Body of pancreas (tissue), 4 donors: ENCODE measurements around the gene ABCG1. TPM values are rescaled to one million over a fixed set of nuclear protein-coding genes. Genes with fewer than 3 reads are reported as not detected.

Experiments
- ATAC-seq: fragments of 150-250 bp; one replicate; pipeline ENCODE4 v1.9.1; 2016
- DNase-seq, 4 donors: peaks; one replicate each; pipeline ENCODE4 v3.0.0-alpha.2; 2019
- H3K27ac ChIP-seq, 4 donors: fragments of 200-600 bp; sonication (generic); 1 replicate in 3 of 4; 2 replicates in 1 of 4; pipeline versions ENCODE4 v1.5.1 to v1.6.1; 2016 to 2019; ENCODE audit warnings: mild to moderate bottlenecking in 1 of 4, mixed read lengths in 1 of 4, moderate library complexity in 1 of 4
- H3K27me3 ChIP-seq, 2 donors: fragments of 200-600 bp; sonication (generic); one replicate each; pipeline ENCODE4 v1.6.0; 2016; ENCODE audit warnings: mild to moderate bottlenecking in 1 of 2
- H3K36me3 ChIP-seq, 2 donors: fragments of 200-600 bp; sonication (generic); replicated peaks in 1 of 2; 2 replicates each; pipeline ENCODE4 v1.5.1; 2016; ENCODE audit warnings: low read depth in 2 of 2; ENCODE audit not compliant: insufficient read depth in 1 of 2
- H3K4me1 ChIP-seq: fragments of 200-600 bp; sonication (generic); one replicate; pipeline ENCODE4 v1.6.0; 2016
- H3K4me3 ChIP-seq, 2 donors: fragments of 200-600 bp; sonication (generic); 1 replicate in 1 of 2; 2 replicates in 1 of 2; pipeline ENCODE4 v1.5.1; 2016 to 2019
- H3K9me3 ChIP-seq, 3 donors: fragments of 200-600 bp; sonication (generic); 1 replicate in 2 of 3; 2 replicates in 1 of 3; pipeline ENCODE4 v1.5.1; 2016
- POLR2A ChIP-seq, 3 donors: fragments of 450-650 bp; IDR thresholded peaks; one replicate each; pipeline ENCODE4 v1.6.1; 2016; ENCODE audit warnings: antibody characterized with exemption in 3 of 3, mild to moderate bottlenecking in 2 of 3
- WGBS, 2 donors: methylation state at CpG; one replicate each; pipeline ENCODE4 v1.1.5; 2017; 5-methylcytosine and 5-hydroxymethylcytosine counted together
- intact Hi-C: fragments of 100-400 bp; cut with DNase I; formaldehyde crosslinking; loops from one replicate; pipeline ENCODE4 v1.15.1; 2023
- total RNA-seq, 2 donors: library from RNA; depleted of rRNA; stranded (reverse); fragments of >200 nt; gene quantifications; one replicate each; pipeline ENCODE4 v1.1.0, GENCODE V29; 2016
- TF ChIP-seq, protein P1 (sequence below), 7 experiments: fragments of 450-650 bp in 4 of 7; fragments of 200-600 bp in 3 of 7; sonication (generic) in 3 of 7; IDR thresholded peaks; one replicate each; pipeline ENCODE4 v1.5.1; 2016 to 2019; ENCODE audit warnings: antibody characterized with exemption in 7 of 7

The ABCG1 gene
- total RNA-seq, 2 donors from 2014 or later, result 7.5 to 7.6 TPM

DNA sequence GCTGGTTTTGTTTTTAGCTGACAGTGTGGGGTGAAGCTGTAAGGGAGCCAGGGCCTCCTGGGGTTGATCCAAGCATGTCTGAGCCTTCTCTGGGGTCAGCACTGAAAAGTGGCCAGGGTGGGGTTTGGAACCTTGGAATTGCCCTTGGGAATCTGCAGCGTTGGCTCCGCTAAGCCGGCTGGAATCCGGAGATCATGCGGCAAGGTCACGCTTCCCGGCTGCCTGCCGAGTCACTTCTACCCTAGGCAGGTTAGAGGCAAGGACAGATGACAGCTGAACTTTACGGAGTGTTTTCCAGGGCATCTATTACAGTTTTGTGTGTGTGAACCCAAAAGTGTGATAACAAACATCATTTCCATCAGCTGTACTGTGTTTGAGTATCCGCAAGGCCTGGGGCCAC lies 17.1 kb downstream of the ABCG1 start:
- peaks cover 45% of the 10 kb centered on the region for H3K4me1 ChIP-seq
- intact Hi-C loops, result no loop called here

GRCh38 chr21:42236693-42237092 lies 17.8 kb downstream of the ABCG1 start:
- no peak for DNase-seq
- intact Hi-C loops, result no loop called here

More for the DNA sequence above, 17.1 kb downstream of the ABCG1 start:
- Histone ChIP-seq H3K36me3 (no peaks in the 10 kb centered on the region), H3K27ac (peak overlapping the region in 2 of 4 donors; percentile 21 to 78), H3K9me3 (no peaks in the 10 kb centered on the region), H3K4me3 (no peak overlapping the region), H3K27me3 (no peaks in the 10 kb centered on the region)
- TF ChIP-seq, protein P1, sequence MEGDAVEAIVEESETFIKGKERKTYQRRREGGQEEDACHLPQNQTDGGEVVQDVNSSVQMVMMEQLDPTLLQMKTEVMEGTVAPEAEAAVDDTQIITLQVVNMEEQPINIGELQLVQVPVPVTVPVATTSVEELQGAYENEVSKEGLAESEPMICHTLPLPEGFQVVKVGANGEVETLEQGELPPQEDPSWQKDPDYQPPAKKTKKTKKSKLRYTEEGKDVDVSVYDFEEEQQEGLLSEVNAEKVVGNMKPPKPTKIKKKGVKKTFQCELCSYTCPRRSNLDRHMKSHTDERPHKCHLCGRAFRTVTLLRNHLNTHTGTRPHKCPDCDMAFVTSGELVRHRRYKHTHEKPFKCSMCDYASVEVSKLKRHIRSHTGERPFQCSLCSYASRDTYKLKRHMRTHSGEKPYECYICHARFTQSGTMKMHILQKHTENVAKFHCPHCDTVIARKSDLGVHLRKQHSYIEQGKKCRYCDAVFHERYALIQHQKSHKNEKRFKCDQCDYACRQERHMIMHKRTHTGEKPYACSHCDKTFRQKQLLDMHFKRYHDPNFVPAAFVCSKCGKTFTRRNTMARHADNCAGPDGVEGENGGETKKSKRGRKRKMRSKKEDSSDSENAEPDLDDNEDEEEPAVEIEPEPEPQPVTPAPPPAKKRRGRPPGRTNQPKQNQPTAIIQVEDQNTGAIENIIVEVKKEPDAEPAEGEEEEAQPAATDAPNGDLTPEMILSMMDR (IDR thresholded peaks at IDR 0.05), result no peak
- no peak for TF ChIP-seq POLR2A (IDR thresholded peaks at IDR 0.05)
- no peak for ATAC-seq
- 25 to 80% methylated on average over 1 to 10 of the region's 10 CpGs for WGBS, 2 donors
- peak; percentile 37 to 62 (median 40) for DNase-seq

DNA sequence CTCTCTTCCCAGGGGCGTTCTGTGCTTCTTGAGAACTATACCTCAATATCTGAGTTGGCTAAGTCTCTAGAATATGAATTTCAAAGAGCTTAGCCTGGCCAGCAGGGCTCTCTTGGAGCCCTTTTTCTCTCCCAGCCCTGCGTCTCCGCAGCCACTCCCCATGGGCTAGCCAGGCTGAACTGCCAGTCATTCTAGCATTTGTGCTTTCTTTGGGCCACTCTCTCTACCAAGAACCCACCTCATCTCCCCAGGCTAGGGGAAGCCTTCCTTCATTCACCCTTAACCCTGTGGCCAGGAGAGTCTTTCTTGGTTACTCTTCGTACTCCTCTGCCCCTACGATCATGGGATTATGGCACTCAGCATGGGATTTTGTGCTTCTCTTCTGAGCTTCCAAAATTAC lies 18.2 kb downstream of the ABCG1 start:
- 88 to 99% methylated on average over 5 of the region's 5 CpGs for WGBS, 2 donors
- intact Hi-C loops, result no loop called here
- ATAC-seq (no peak), DNase-seq (no peak)
- no peak overlapping the region for H3K4me3 ChIP-seq
- TF ChIP-seq POLR2A (IDR thresholded peaks at IDR 0.05), result no peak
- H3K9me3 ChIP-seq, result no peaks in the 10 kb centered on the region
- no peaks in the 10 kb centered on the region for H3K27me3 ChIP-seq
- no peaks in the 10 kb centered on the region for H3K36me3 ChIP-seq
- no peak overlapping the region for H3K27ac ChIP-seq
- peaks cover 41% of the 10 kb centered on the region for H3K4me1 ChIP-seq

More at GRCh38 chr21:42236693-42237092, 17.8 kb downstream of the ABCG1 start:
- Histone ChIP-seq H3K27me3 (no peaks in the 10 kb centered on the region), H3K36me3 (no peaks in the 10 kb centered on the region), H3K4me1 (peaks cover 45% of the 10 kb centered on the region), H3K4me3 (no peak overlapping the region), H3K9me3 (no peaks in the 10 kb centered on the region), H3K27ac (no peak overlapping the region)
- TF ChIP-seq POLR2A (IDR thresholded peaks at IDR 0.05), result no peak
- ATAC-seq, result no peak
- 62 to 85% methylated on average over 3 of the region's 3 CpGs for WGBS, 2 donors

- no peak for DNase-seq
- intact Hi-C loops, result no loop called here
- Histone ChIP-seq H3K36me3 (no peaks in the 10 kb centered on the region), H3K4me3 (no peak overlapping the region), H3K27me3 (no peaks in the 10 kb centered on the region), H3K27ac (no peak overlapping the region), H3K9me3 (no peaks in the 10 kb centered on the region), H3K4me1 (peaks cover 37% of the 10 kb centered on the region)
- 92 to 94% methylated on average over 3 of the region's 3 CpGs for WGBS, 2 donors
- TF ChIP-seq POLR2A (IDR thresholded peaks at IDR 0.05), result no peak
- TF ChIP-seq, protein P1 (IDR thresholded peaks at IDR 0.05), result no peak
- no peak for ATAC-seq
Observed at GRCh38 chr21:42237577-42237976, 18.6 kb downstream of the ABCG1 start.

DNA sequence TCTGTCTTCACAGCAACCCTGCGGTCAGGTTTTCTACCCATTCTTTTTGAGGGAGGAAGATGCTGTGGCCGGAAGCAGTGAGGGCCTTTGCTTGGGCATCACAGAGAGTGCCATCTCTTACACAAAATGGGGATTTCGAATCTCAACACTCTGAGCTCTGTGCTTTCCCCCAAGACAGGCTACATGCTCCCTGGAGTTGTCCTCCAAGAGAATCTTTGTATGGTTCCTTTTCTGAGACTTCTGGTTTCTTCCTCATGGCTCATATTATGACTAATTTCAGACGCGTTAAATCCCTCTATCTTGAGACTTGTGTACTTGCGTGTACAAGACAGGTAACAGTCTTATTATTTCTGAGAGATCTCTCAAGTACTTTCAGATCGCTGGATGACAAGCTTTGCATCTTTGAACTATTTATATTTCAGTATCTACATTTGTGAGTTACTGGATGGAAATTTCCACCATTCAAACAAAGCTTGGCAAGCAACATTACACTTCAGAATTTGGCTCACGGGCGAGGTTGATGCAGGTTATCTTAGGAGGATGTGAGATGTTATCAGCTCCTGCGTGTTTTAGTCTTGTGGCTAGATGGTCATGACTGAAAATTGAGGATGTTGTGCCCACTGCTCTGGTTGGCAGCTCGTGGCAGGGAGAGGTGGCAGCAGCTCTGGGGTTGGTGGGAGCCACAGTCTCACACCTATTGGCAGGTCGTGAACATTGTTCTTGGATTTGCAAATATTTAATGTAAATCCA lies 19.4 kb downstream of the ABCG1 start:
- Histone ChIP-seq H3K4me1 (peaks cover 29% of the 10 kb centered on the region), H3K27me3 (no peaks in the 10 kb centered on the region), H3K9me3 (no peaks in the 10 kb centered on the region), H3K27ac (no peak overlapping the region), H3K4me3 (no peak overlapping the region), H3K36me3 (no peaks in the 10 kb centered on the region)
- DNase-seq, result no peak
- ATAC-seq, result no peak
- intact Hi-C loops, result no loop called here
- WGBS, 2 donors, result 67 to 79% methylated on average over 12 of the region's 12 CpGs
- TF ChIP-seq POLR2A (IDR thresholded peaks at IDR 0.05), result no peak
- TF ChIP-seq, protein P1 (IDR thresholded peaks at IDR 0.05), result no peak

- H3K27ac ChIP-seq, result no peak overlapping the region
- no peak overlapping the region for H3K4me3 ChIP-seq
- intact Hi-C loops, result no loop called here
- H3K4me1 ChIP-seq, result peaks cover 17% of the 10 kb centered on the region
- TF ChIP-seq, protein P1 (IDR thresholded peaks at IDR 0.05), result no peak
- TF ChIP-seq POLR2A (IDR thresholded peaks at IDR 0.05), result no peak
- ATAC-seq (no peak), DNase-seq (no peak)
- no peaks in the 10 kb centered on the region for H3K36me3 ChIP-seq
- no peaks in the 10 kb centered on the region for H3K27me3 ChIP-seq
- no peaks in the 10 kb centered on the region for H3K9me3 ChIP-seq
- 90 to 92% methylated on average over 5 to 8 of the region's 8 CpGs for WGBS, 2 donors
Observed at GRCh38 chr21:42239556-42239955, 20.6 kb downstream of the ABCG1 start.
